Gastroesophageal sphincter (tissue), 4 donors: ENCODE results near the gene IL25. TPM values are rescaled to one million over a fixed set of nuclear protein-coding genes. Genes with fewer than 3 reads are reported as not detected.
"Not testable (repeated sequence)": the region's sequence is repeated elsewhere in the genome, so short reads cannot be mapped to it uniquely, and the experiment has no call there.

ENCODE experiments used
- ATAC-seq: fragments of 150-250 bp; one replicate; pipeline ENCODE4 v1.9.1; 2016; ENCODE audit warnings: mild to moderate bottlenecking, moderate library complexity
- H3K27ac ChIP-seq, 4 donors: fragments of 200-600 bp; sonication (generic) in 3 of 4; 1 replicate in 3 of 4; 2 replicates in 1 of 4; pipeline ENCODE4 v1.5.1; 2016 to 2019
- H3K27me3 ChIP-seq: fragments of 200-600 bp; sonication (generic); one replicate; pipeline ENCODE4 v1.5.1; 2019
- H3K36me3 ChIP-seq, 2 donors: fragments of 200-600 bp; sonication (generic); one replicate each; pipeline ENCODE4 v1.5.1; 2019; ENCODE audit warnings: control low read depth in 1 of 2
- H3K4me1 ChIP-seq, 3 donors: fragments of 200-600 bp; sonication (generic); 1 replicate in 2 of 3; 2 replicates in 1 of 3; pipeline ENCODE4 v1.5.1; 2016 to 2019; ENCODE audit warnings: control low read depth in 2 of 3
- H3K4me3 ChIP-seq, 2 donors: fragments of 200-600 bp; sonication (generic); one replicate each; pipeline ENCODE4 v1.5.1; 2019; ENCODE audit warnings: mild to moderate bottlenecking in 1 of 2, moderate library complexity in 1 of 2
- H3K9me3 ChIP-seq, 3 donors: fragments of 200-600 bp; sonication (generic); one replicate each; pipeline ENCODE4 v1.5.1; 2017 to 2019; ENCODE audit warnings: control low read depth in 2 of 3
- CTCF ChIP-seq, 4 experiments: fragments of 200-600 bp in 2 of 4; fragments of 450-650 bp in 2 of 4; sonication (generic) in 1 of 4; IDR thresholded peaks; one replicate each; pipeline ENCODE4 v1.5.1; 2017 to 2019; ENCODE audit warnings: antibody characterized with exemption in 4 of 4, mild to moderate bottlenecking in 2 of 4, moderate library complexity in 2 of 4
- EP300 ChIP-seq: sonication (generic); formaldehyde crosslinking; IDR thresholded peaks from one replicate; pipeline ENCODE4 v1.6.1; 2017; ENCODE audit warnings: antibody characterized with exemption, mild to moderate bottlenecking
- POLR2A ChIP-seq, 2 donors: fragments of 450-650 bp; IDR thresholded peaks; one replicate each; pipeline ENCODE4 v1.6.1; 2017; ENCODE audit warnings: antibody characterized with exemption in 2 of 2, mild to moderate bottlenecking in 2 of 2, moderate library complexity in 1 of 2
- POLR2AphosphoS5 ChIP-seq: sonication (generic); formaldehyde crosslinking; IDR thresholded peaks from one replicate; pipeline ENCODE4 v1.6.1; 2017; ENCODE audit warnings: antibody characterized with exemption
- WGBS, 2 donors: methylation state at CpG; one replicate each; pipeline ENCODE4 v1.1.5; 2018; ENCODE audit warnings: low coverage in 1 of 2; 5-methylcytosine and 5-hydroxymethylcytosine counted together
- total RNA-seq, 4 donors: library from RNA; depleted of rRNA; stranded (reverse); fragments of >200 nt; gene quantifications; one replicate each; pipeline ENCODE4 v1.1.0, GENCODE V29; 2016

IL25 gene
- total RNA-seq, 4 donors from 2014 or later: not detected

- ATAC-seq: no peak
- WGBS, 2 donors: 77 to 86% methylated on average over 3 to 5 of the region's 11 CpGs
- no peak for TF ChIP-seq CTCF (IDR thresholded peaks at IDR 0.05)
- no peak overlapping the region for H3K27ac ChIP-seq
- no peaks in the 10 kb centered on the region for H3K9me3 ChIP-seq
- H3K36me3 ChIP-seq: no peaks in the 10 kb centered on the region
- H3K27me3 ChIP-seq: peaks cover 13% of the 10 kb centered on the region
- H3K4me3 ChIP-seq: no peak overlapping the region
- no peaks in the 10 kb centered on the region for H3K4me1 ChIP-seq
Measured at GRCh38 chr14:23416801-23417200, 44.2 kb downstream of the IL25 start.

- not testable (repeated sequence) for ATAC-seq, H3K36me3 ChIP-seq, H3K4me1 ChIP-seq, H3K27ac ChIP-seq, H3K9me3 ChIP-seq, H3K27me3 ChIP-seq, H3K4me3 ChIP-seq
- WGBS, 2 donors: 59 to 87% methylated on average over 4 to 10 of the region's 12 CpGs
Measured at GRCh38 chr14:23417269-23417668, 44.7 kb downstream of the IL25 start.

GRCh38 chr14:23418021-23418420 is 45.4 kb downstream of the IL25 start:
- 91% methylated on average over 6 of the region's 21 CpGs; no CpG with 5 or more reads in 1 of the 2 donors for WGBS, 2 donors
- ATAC-seq: no peak
- no peaks in the 10 kb centered on the region for H3K36me3 ChIP-seq

GRCh38 chr14:23419646-23420045 is 47.0 kb downstream of the IL25 start:
- not testable (repeated sequence) for H3K27ac ChIP-seq, H3K27me3 ChIP-seq, H3K4me3 ChIP-seq, H3K9me3 ChIP-seq, ATAC-seq, H3K4me1 ChIP-seq, H3K36me3 ChIP-seq
- WGBS, 2 donors: 73 to 83% methylated on average over 2 to 4 of the region's 17 CpGs

More at GRCh38 chr14:23418021-23418420, 45.4 kb downstream of the IL25 start:
- no peak overlapping the region for H3K27ac ChIP-seq
- TF ChIP-seq POLR2AphosphoS5: no peak
- no peak for TF ChIP-seq POLR2A (IDR thresholded peaks at IDR 0.05)
- no peak for TF ChIP-seq EP300
- no peak for TF ChIP-seq CTCF (IDR thresholded peaks at IDR 0.05)
- H3K9me3 ChIP-seq: no peaks in the 10 kb centered on the region
- no peak overlapping the region for H3K4me3 ChIP-seq
- H3K27me3 ChIP-seq: peaks cover 7% of the 10 kb centered on the region
- H3K4me1 ChIP-seq: no peaks in the 10 kb centered on the region

- Histone ChIP-seq H3K9me3 (no peaks in the 10 kb centered on the region), H3K36me3 (no peaks in the 10 kb centered on the region), H3K4me3 (no peak overlapping the region), H3K27ac (no peak overlapping the region), H3K4me1 (no peaks in the 10 kb centered on the region), H3K27me3 (peaks cover 7% of the 10 kb centered on the region)
- no peak for TF ChIP-seq POLR2AphosphoS5
- TF ChIP-seq POLR2A (IDR thresholded peaks at IDR 0.05): no peak
- no peak for TF ChIP-seq CTCF (IDR thresholded peaks at IDR 0.05)
- no peak for TF ChIP-seq EP300
- no peak for ATAC-seq
Measured at GRCh38 chr14:23421594-23421993, 49.0 kb downstream of the IL25 start.

GRCh38 chr14:23423657-23424056 is 51.0 kb downstream of the IL25 start:
- no peak for TF ChIP-seq POLR2A (IDR thresholded peaks at IDR 0.05)
- no peak for TF ChIP-seq POLR2AphosphoS5
- TF ChIP-seq CTCF (IDR thresholded peaks at IDR 0.05): no peak
- no peak for TF ChIP-seq EP300
- H3K27me3 ChIP-seq: peaks cover 1% of the 10 kb centered on the region
- no peaks in the 10 kb centered on the region for H3K4me1 ChIP-seq
- H3K27ac ChIP-seq: no peak overlapping the region
- no peaks in the 10 kb centered on the region for H3K9me3 ChIP-seq
- no peak overlapping the region for H3K4me3 ChIP-seq
- ATAC-seq: no peak
- H3K36me3 ChIP-seq: no peaks in the 10 kb centered on the region
- 92% methylated on average over 6 of the region's 6 CpGs; no CpG with 5 or more reads in 1 of the 2 donors for WGBS, 2 donors
